KMS-11 (cell line): ENCODE results near the gene ZNF516.
A peak's percentile ranks its signal among the peaks of the same experiment; 100 is the strongest.

ENCODE experiments used
- H2AFZ ChIP-seq: fragments of 200-600 bp; sonication (generic); 2 replicates; pipeline ENCODE4 v1.6.1; 2016; ENCODE audit warnings: antibody characterized with exemption, mixed run types, low read depth
- H3K27ac ChIP-seq: fragments of 200-600 bp; sonication (generic); 2 replicates; pipeline ENCODE4 v1.6.1; 2016; ENCODE audit warnings: mild to moderate bottlenecking, mixed run types
- H3K27me3 ChIP-seq: fragments of 200-600 bp; sonication (generic); 2 replicates; pipeline ENCODE4 v1.6.1; 2017; ENCODE audit warnings: mild to moderate bottlenecking, low read depth, mixed run types, moderate library complexity; ENCODE audit not compliant: insufficient read depth
- H3K36me3 ChIP-seq: fragments of 200-600 bp; sonication (generic); 2 replicates; pipeline ENCODE4 v1.6.1; 2017; ENCODE audit warnings: mild to moderate bottlenecking, mixed run types; ENCODE audit not compliant: insufficient read depth
- H3K4me1 ChIP-seq: fragments of 200-600 bp; sonication (generic); 2 replicates; pipeline ENCODE4 v1.6.1; 2016; ENCODE audit warnings: mild to moderate bottlenecking, low read depth, mixed run types; ENCODE audit not compliant: poor library complexity, severe bottlenecking
- H3K4me2 ChIP-seq: fragments of 200-600 bp; sonication (generic); 2 replicates; pipeline ENCODE4 v1.7.0; 2016; ENCODE audit warnings: mild to moderate bottlenecking, mixed run types
- H3K4me3 ChIP-seq: fragments of 200-600 bp; sonication (generic); IDR thresholded peaks from 2 replicates; pipeline ENCODE4 v1.6.1; 2017; ENCODE audit warnings: low read depth, low read length, mixed read lengths; ENCODE audit not compliant: insufficient read depth
- H3K79me2 ChIP-seq: fragments of 200-600 bp; sonication (generic); 2 replicates; pipeline ENCODE4 v1.6.1; 2016; ENCODE audit warnings: low read depth, mixed run types; ENCODE audit not compliant: insufficient read depth
- H3K9ac ChIP-seq: fragments of 200-600 bp; sonication (generic); 2 replicates; pipeline ENCODE4 v1.6.1; 2016; ENCODE audit warnings: mild to moderate bottlenecking, mixed run types
- H4K20me1 ChIP-seq: fragments of 200-600 bp; sonication (generic); 2 replicates; pipeline ENCODE4 v1.6.1; 2016; ENCODE audit warnings: mild to moderate bottlenecking, mixed run types; ENCODE audit not compliant: insufficient read depth
- CTCF ChIP-seq: fragments of 200-600 bp; sonication (generic); conservative IDR thresholded peaks from 2 replicates; pipeline ENCODE4 v1.6.1; 2017; ENCODE audit warnings: low read depth, mild to moderate bottlenecking, antibody characterized with exemption, low read length, moderate library complexity, mixed read lengths

The ZNF516 gene

DNA sequence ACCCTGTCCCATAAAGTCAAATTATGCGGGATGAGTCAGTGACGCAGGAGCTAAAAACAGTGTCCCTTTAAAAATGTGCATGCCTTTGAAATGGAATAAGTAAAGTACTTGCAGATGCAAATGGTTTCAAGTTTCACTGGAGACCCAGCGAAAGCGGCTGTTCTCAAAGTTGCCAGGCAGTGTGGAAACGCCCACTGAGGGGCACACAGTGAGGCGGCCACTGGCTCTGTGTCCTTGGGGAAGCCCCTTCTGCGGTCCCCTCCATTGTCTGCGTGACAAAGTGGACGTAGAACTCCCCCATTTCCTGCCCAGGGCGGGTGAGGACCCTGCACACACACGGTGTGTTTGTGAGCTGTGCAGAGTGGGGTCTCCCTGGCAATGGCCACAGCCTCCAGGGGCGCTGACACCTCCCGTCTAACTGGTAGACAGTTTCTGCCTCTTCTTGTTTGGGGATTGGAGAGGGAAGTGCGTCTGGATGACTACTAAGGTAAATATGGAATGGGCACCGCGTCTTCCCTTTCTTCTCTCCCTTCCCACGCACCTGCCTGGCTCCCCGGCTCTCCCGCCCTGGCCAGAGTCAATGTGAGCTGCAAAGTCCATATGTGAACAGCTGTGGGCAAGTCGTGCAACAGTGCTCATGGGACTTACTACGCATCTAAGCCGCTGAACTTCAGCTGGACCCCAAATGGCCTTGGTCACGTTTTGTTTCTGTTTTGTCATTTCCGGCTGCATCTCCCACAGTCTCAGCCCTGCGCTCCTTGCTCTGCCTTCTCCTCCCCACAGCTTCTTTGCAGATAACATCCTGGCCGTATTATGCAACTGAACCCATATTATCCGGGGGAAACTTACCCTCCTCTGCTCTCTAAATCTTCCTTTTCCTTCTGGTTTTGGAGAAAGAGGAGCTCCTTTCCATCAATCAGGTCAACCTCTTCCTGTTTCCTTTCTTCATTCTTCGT lies 33.7 kb upstream of the ZNF516 start:
- no peaks in the 10 kb centered on the region for H3K79me2 ChIP-seq
- no peaks in the 10 kb centered on the region for H3K27me3 ChIP-seq
- no peak overlapping the region for H3K4me3 ChIP-seq
- H3K36me3 ChIP-seq: no peaks in the 10 kb centered on the region
- no peak overlapping the region for H3K9ac ChIP-seq
- no peak overlapping the region for H2AFZ ChIP-seq
- peaks cover 4% of the 10 kb centered on the region for H3K4me1 ChIP-seq
- H3K27ac ChIP-seq: no peak overlapping the region
- H3K4me2 ChIP-seq: no peak overlapping the region
- TF ChIP-seq CTCF: no peak
- H4K20me1 ChIP-seq: no peaks in the 10 kb centered on the region

GRCh38 chr18:76525911-76526310 lies 30.9 kb upstream of the ZNF516 start:
- Histone ChIP-seq H2AFZ (peak overlapping the region; percentile 65; the same call in 1 of the 2 replicates), H4K20me1 (no peaks in the 10 kb centered on the region), H3K4me1 (peaks cover 4% of the 10 kb centered on the region), H3K4me3 (no peak overlapping the region), H3K79me2 (no peaks in the 10 kb centered on the region), H3K36me3 (no peaks in the 10 kb centered on the region), H3K4me2 (peak overlapping the region; percentile 18), H3K9ac (peak overlapping the region; percentile 55; the same call in 1 of the 2 replicates), H3K27ac (no peak overlapping the region; the same call in 1 of the 2 replicates), H3K27me3 (no peaks in the 10 kb centered on the region)
- TF ChIP-seq CTCF: no peak

DNA sequence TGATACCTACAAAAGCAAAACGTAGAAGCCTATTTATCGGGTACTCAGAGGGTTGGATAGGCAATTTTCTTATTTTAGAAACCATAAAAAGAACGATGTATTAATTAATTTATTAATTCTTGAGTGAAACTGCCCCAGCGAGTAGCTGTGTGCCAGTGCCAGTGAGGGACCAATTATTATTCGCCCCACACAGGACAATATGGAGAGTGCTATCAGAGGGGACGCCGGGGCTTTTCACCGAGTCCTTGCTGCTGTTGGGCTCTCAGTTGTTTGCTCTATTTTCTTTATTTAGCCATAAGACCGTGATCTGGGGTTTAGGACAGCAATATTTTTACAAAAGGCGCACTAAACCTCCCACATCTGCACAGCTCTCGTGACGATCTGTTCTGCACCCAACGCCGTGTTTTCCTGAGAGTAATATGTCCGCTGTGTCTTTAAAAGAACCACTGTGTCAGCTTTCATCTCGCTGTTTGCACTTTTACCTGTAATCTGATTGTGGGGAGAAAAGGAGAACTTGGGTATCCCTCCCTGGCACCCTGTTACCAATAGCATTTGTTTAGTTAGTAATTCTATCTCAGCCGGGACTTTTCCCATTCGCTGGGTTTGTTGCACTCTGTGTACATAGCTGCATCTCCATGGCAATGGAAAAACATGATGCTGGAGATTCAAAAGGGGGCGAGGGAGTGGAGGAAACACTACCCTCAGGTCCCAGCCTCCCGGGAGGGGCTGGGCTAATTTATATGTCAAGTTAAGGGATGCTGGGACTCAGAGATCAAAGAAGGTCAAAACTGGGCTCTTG lies 30.1 kb upstream of the ZNF516 start:
- Histone ChIP-seq H3K79me2 (no peaks in the 10 kb centered on the region), H3K4me3 (no peak overlapping the region), H2AFZ (peak overlapping the region; percentile 65), H3K9ac (peak overlapping the region; percentile 55; the same call in 1 of the 2 replicates), H3K27me3 (no peaks in the 10 kb centered on the region), H4K20me1 (no peaks in the 10 kb centered on the region), H3K36me3 (no peaks in the 10 kb centered on the region), H3K4me1 (peaks cover 4% of the 10 kb centered on the region), H3K4me2 (peak overlapping the region; percentile 18), H3K27ac (peak overlapping the region; percentile 37)
- no peak for TF ChIP-seq CTCF

DNA sequence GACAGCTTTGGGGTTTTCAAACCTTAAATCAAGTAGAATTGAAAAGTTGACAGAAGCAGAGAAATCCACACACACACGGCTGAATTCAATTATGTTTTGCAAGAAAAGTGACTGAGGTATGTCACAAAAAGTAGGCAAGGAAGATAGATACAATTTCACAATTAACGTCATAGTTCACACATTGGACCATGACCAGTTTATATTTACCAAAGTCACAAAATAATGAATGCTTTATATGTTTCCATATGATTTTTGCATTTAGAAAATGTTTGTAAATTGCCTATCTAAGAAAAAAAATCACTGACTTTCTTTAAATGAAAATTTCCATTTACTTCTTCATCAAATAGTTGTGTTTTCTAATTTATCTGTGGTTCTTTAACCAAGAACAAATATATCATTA lies 29.4 kb upstream of the ZNF516 start:
- no peak for TF ChIP-seq CTCF
- Histone ChIP-seq H3K4me2 (peak overlapping the region; percentile 18), H3K36me3 (no peaks in the 10 kb centered on the region), H3K4me3 (no peak overlapping the region), H4K20me1 (no peaks in the 10 kb centered on the region), H2AFZ (peak overlapping the region; percentile 65; the same call in 1 of the 2 replicates), H3K79me2 (no peaks in the 10 kb centered on the region), H3K27me3 (no peaks in the 10 kb centered on the region), H3K4me1 (peaks cover 4% of the 10 kb centered on the region), H3K27ac (no peak overlapping the region), H3K9ac (0 out of 2 replicates have a peak overlapping the region, but pooled peaks have one; percentile 55)
